ENCODE measurements around the gene SPTB.

SPTB gene

DNA sequence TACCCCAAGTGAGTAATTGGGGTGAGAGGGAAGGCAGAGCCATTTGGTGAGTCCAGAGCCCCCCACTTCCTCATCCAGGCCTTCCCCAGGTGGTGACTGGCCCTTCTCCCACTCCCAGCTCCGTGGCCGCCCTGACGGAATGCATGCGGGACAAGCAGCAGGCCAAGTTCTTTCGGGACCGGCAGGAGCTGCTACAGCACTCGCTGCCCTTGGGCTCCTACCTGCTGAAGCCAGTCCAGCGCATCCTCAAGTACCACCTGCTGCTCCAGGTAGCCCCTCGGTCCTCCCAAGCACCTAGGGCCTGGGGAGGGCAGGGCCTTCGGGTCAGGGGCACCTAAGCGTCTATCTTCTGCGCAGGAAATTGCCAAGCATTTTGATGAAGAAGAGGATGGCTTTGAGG lies 149.0 kb downstream of the SPTB start:
- no peak for DNase-seq (ENCODE audit: low read depth, low spot score)
- no peak overlapping the region for H3K4me3 ChIP-seq (ENCODE audit: low read depth, low read length)
- TF ChIP-seq, protein P1, sequence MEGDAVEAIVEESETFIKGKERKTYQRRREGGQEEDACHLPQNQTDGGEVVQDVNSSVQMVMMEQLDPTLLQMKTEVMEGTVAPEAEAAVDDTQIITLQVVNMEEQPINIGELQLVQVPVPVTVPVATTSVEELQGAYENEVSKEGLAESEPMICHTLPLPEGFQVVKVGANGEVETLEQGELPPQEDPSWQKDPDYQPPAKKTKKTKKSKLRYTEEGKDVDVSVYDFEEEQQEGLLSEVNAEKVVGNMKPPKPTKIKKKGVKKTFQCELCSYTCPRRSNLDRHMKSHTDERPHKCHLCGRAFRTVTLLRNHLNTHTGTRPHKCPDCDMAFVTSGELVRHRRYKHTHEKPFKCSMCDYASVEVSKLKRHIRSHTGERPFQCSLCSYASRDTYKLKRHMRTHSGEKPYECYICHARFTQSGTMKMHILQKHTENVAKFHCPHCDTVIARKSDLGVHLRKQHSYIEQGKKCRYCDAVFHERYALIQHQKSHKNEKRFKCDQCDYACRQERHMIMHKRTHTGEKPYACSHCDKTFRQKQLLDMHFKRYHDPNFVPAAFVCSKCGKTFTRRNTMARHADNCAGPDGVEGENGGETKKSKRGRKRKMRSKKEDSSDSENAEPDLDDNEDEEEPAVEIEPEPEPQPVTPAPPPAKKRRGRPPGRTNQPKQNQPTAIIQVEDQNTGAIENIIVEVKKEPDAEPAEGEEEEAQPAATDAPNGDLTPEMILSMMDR (IDR thresholded peaks at IDR 0.05; ENCODE audit: low read depth, low read length) = no peak
- in situ Hi-C loops (cut with HindIII; ENCODE audit: low sequenced_read_pairs) = no loop called here

DNA sequence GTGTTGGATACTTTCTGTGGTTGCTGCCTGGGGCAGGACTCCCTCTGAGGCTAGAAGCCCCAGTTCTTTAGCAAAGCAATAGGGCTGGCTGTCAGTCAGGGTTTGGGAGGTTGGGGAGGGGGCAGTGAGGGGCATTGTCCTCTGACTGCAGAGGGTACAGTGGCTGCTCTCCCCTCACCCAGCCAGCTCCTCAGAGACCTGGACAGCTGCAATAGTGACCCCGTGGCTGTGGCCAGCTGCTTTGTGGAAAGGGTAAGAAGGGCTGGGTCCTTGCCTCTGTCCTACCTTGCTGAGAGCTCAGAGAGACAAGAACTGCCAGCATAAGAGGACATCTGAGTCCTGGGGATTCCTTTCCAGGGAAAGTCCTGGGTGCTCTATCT lies 149.7 kb downstream of the SPTB start:
- no peak overlapping the region for H3K4me3 ChIP-seq (ENCODE audit: low read depth, low read length)
- TF ChIP-seq, protein P1 (IDR thresholded peaks at IDR 0.05; ENCODE audit: low read depth, low read length) = no peak
- no peak for DNase-seq (ENCODE audit: low read depth, low spot score)
- in situ Hi-C loops (cut with HindIII; ENCODE audit: low sequenced_read_pairs) = no loop called here

DNA sequence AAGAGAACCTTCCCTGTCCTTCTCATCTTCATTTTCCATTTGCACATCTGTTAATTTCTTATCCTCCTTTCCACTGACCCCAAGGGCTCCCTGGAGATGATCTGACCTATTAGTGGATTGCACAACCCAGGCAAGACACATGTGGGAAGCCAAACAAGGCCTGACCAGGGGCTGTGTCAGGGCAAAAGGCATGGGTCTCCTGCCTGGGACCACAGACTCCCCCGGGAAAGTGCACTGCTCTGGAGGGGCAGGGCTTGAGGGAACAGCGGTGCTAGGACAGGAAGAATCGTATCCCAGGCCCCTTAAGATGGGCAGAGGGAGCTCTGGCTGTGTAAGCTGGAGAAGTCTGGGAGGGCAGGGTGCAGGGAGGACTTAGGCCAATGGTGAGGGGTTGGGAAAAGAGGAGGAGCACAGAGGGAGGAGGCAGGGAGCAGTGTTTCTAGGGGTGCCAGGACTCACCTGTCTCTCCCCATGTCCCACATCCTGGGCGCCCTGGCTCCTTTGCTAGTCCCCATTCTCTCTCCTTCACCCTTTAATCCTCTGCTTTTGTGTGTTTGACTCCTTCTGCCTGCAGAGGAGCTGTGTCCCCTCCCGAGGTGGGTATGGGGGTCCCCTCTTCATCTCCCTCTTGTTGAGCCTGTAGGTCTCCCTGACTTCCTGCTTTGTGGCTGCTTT lies 150.2 kb downstream of the SPTB start:
- no peak for DNase-seq (ENCODE audit: low read depth, low spot score)
- TF ChIP-seq, protein P1 (IDR thresholded peaks at IDR 0.05; ENCODE audit: low read depth, low read length) = no peak
- in situ Hi-C loops (cut with HindIII; ENCODE audit: low sequenced_read_pairs) = no loop called here
- H3K4me3 ChIP-seq (ENCODE audit: low read depth, low read length) = no peak overlapping the region

DNA sequence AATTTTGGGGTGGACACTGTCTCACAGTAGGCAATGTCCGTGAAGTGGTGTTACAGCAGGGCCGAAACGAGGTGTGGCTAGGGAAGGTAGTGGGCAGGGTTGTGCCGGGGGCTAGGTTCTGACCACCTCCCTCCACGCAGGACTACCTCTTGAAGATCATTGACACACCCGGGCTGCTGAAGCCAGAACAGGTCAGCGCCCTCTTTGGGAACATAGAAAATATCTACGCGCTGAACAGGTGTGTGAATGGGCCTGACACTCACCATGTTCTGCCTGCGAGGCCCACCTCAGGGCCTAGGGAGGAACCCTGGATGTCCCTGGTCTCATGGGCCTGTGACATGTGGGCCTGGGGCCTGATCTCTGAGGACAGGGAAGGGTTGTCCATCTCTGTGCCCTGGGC lies 150.9 kb downstream of the SPTB start:
- DNase-seq (ENCODE audit: low read depth, low spot score) = no peak
- TF ChIP-seq, protein P1 (IDR thresholded peaks at IDR 0.05; ENCODE audit: low read depth, low read length) = no peak
- in situ Hi-C loops (cut with HindIII; ENCODE audit: low sequenced_read_pairs) = no loop called here
- H3K4me3 ChIP-seq (ENCODE audit: low read depth, low read length) = no peak overlapping the region

DNA sequence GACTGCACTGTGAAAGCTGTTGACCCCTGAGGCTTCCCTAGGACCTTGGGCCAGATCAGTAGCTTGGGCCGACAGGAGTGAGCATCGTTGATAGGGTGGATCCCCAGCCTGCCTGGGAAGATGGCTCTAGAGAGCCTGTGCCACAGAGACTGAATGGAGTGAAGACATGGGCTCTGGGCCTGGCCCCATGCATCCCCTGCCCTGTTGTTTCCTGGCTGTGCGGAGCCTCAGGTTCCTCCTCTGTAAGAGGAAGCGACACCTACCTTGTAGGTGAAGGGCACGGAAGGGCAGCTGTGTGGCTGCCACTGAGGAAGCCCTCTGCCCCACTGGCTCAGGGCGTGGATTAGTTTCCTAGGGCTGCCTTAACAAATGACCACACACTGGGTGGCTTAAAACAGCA lies 151.6 kb downstream of the SPTB start:
- H3K4me3 ChIP-seq (ENCODE audit: low read depth, low read length) = no peak overlapping the region
- TF ChIP-seq, protein P1 (IDR thresholded peaks at IDR 0.05; ENCODE audit: low read depth, low read length) = no peak
- in situ Hi-C loops (cut with HindIII; ENCODE audit: low sequenced_read_pairs) = no loop called here
- no peak for DNase-seq (ENCODE audit: low read depth, low spot score)

DNA sequence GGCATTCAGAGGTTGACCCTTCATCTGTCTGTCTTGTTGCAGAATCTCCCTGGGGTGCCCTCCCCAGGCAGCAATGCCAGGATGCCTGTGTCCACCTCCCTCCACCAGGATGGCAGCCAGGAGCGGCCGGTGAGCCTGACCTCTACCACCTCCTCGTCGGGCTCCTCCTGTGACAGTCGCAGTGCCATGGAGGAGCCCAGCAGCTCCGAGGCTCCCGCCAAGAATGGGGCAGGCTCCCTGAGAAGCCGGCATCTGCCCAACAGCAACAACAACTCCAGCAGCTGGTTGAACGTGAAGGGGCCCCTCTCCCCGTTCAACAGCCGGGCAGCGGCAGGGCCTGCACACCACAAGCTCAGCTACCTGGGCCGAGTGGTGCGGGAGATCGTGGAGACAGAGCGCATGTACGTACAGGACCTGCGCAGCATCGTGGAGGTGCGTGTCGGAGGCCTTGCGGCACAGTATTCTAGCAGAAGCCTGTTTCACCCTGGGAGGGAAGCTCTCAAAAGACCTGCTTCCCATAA lies 152.1 kb downstream of the SPTB start:
- TF ChIP-seq, protein P1 (IDR thresholded peaks at IDR 0.05; ENCODE audit: low read depth, low read length) = no peak
- no peak for DNase-seq (ENCODE audit: low read depth, low spot score)
- in situ Hi-C loops (cut with HindIII; ENCODE audit: low sequenced_read_pairs) = no loop called here
- H3K4me3 ChIP-seq (ENCODE audit: low read depth, low read length) = no peak overlapping the region

Data from astrocyte of the spinal cord (primary cell).